ENCODE data around the gene LGALS12. TPM values are rescaled to one million over a fixed set of nuclear protein-coding genes. Genes with fewer than 3 reads are reported as not detected.

The LGALS12 gene
- total RNA-seq, 1 donor from 2014 or later, result not detected

- no peak for DNase-seq (ENCODE audit: low read depth in 2 of 2)
Measured at GRCh38 chr11:63560506-63561180, 54.8 kb downstream of the LGALS12 start.

- no peak for DNase-seq (ENCODE audit: low read depth in 2 of 2)
Measured at GRCh38 chr11:63563201-63564055, 57.5 kb downstream of the LGALS12 start, which contains the start of gene PLAAT2. TSS of gene PLAAT2 (minus strand) at chr11:63563379. CDS start at chr11:63563324, 55 bp downstream.

GRCh38 chr11:63564056-63564774 lies 58.3 kb downstream of the LGALS12 start:
- no peak for DNase-seq (ENCODE audit: low read depth in 2 of 2)

GRCh38 chr11:63564784-63565350 lies 59.0 kb downstream of the LGALS12 start:
- no peak for DNase-seq (ENCODE audit: low read depth in 2 of 2)

Other genes with a start within 250 kb of the LGALS12 start
- not detected in 2 replicates for gene SLC22A9, start 136.3 kb upstream of the LGALS12 start, total RNA-seq
- gene PLAAT5, start 14.9 kb upstream of the LGALS12 start, total RNA-seq, result not detected in 2 replicates
- gene PLAAT4, start 30.7 kb downstream of the LGALS12 start, total RNA-seq, result 1.6 and 2.8 TPM in 2 replicates
- not detected in 2 replicates for gene PLAAT2, start 57.3 kb downstream of the LGALS12 start, total RNA-seq
- 56.2 and 63.1 TPM in 2 replicates for gene PLAAT3, start 108.3 kb downstream of the LGALS12 start, total RNA-seq
- 69.3 and 85.7 TPM in 2 replicates for gene ATL3, start 165.3 kb downstream of the LGALS12 start, total RNA-seq
- gene RTN3, start 175.4 kb downstream of the LGALS12 start, total RNA-seq, result 42.7 and 49.8 TPM in 2 replicates